ENCODE results near the gene ANKRD28. TPM values are rescaled to one million over a fixed set of nuclear protein-coding genes. Genes with fewer than 3 reads are reported as not detected.
"Not testable (repeated sequence)": the region's sequence is repeated elsewhere in the genome, so short reads cannot be mapped to it uniquely, and the experiment has no call there.

The ANKRD28 gene
- polyA plus RNA-seq, 1 of the 3 experiments (the other 2 are of a cell fraction), result 74.8 TPM

GRCh38 chr3:15844889-15845288 lies 47.1 kb upstream of the ANKRD28 start:
- H3K79me2 ChIP-seq (ENCODE audit: insufficient read depth), result peaks cover 98% of the 10 kb centered on the region
- WGBS (ENCODE audit: low lambda C conversion rate), result 85% methylated on average over 3 of the region's 3 CpGs
- no peak for TF ChIP-seq TEAD4 (IDR thresholded peaks at IDR 0.05; ENCODE audit: borderline replicate concordance, insufficient read depth)
- no peak for TF ChIP-seq SIN3A (IDR thresholded peaks at IDR 0.05; ENCODE audit: borderline replicate concordance, low read depth, low read length)
- no peak for TF ChIP-seq MAX (IDR thresholded peaks at IDR 0.05; ENCODE audit: low read depth)
- no peak for TF ChIP-seq GABPA (IDR thresholded peaks at IDR 0.05; ENCODE audit: low read depth)
- no peak for TF ChIP-seq TCF12 (IDR thresholded peaks at IDR 0.05)

GRCh38 chr3:15841091-15841973 lies 43.6 kb upstream of the ANKRD28 start:
- not testable (repeated sequence) for H3K4me2 ChIP-seq
- peaks cover 98% of the 10 kb centered on the region for H3K79me2 ChIP-seq (ENCODE audit: insufficient read depth)

More at GRCh38 chr3:15844889-15845288, 47.1 kb upstream of the ANKRD28 start:
- peaks cover 23% of the 10 kb centered on the region; the same call in 1 of the 2 replicates for H4K20me1 ChIP-seq (ENCODE audit: insufficient read depth)
- no peaks in the 10 kb centered on the region for H3K4me1 ChIP-seq (ENCODE audit: control insufficient read depth in 1 of 2, insufficient read depth in 2 of 2, low read depth in 1 of 2, low read length in 1 of 2)
- peaks cover 8% of the 10 kb centered on the region; the same call in 1 of the 2 replicates for H3K9me3 ChIP-seq
- H2AFZ ChIP-seq (ENCODE audit: low read depth), result no peak overlapping the region
- H3K27ac ChIP-seq (ENCODE audit: low read depth in 2 of 2, low read length in 1 of 2), result no peak overlapping the region
- H3K4me2 ChIP-seq, result no peak overlapping the region
- no peak overlapping the region for H3K4me3 ChIP-seq (ENCODE audit: low read depth in 2 of 2, low read length in 1 of 2)
- ChIA-PET CTCF (no interaction called here), POLR2A (no interaction called here)
- no peaks in the 10 kb centered on the region for H3F3A ChIP-seq (replicated peaks; ENCODE audit: insufficient read depth)
- no peaks in the 10 kb centered on the region for H3K9me2 ChIP-seq
- H3K9ac ChIP-seq, result no peak overlapping the region
- H3K36me3 ChIP-seq (replicated peaks in 1 of 2; ENCODE audit: control insufficient read depth in 1 of 2, insufficient read depth in 2 of 2, low read length in 1 of 2), result no peaks in the 10 kb centered on the region
- H3K27me3 ChIP-seq (ENCODE audit: insufficient read depth), result no peaks in the 10 kb centered on the region
- no peak for DNase-seq

GRCh38 chr3:15839568-15839967 lies 41.8 kb upstream of the ANKRD28 start:
- Histone ChIP-seq H3K4me1 (ENCODE audit: control insufficient read depth in 1 of 2, insufficient read depth in 2 of 2, low read depth in 1 of 2, low read length in 1 of 2) (no peaks in the 10 kb centered on the region), H3K27me3 (ENCODE audit: insufficient read depth) (no peaks in the 10 kb centered on the region), H3K36me3 (replicated peaks in 1 of 2; ENCODE audit: control insufficient read depth in 1 of 2, insufficient read depth in 2 of 2, low read length in 1 of 2) (no peaks in the 10 kb centered on the region), H3K79me2 (ENCODE audit: insufficient read depth) (peaks cover 99% of the 10 kb centered on the region), H3K9me2 (no peaks in the 10 kb centered on the region; the same call in 1 of the 2 replicates), H4K20me1 (ENCODE audit: insufficient read depth) (peaks cover 4% of the 10 kb centered on the region; the same call in 1 of the 2 replicates), H3K4me3 (ENCODE audit: low read depth in 2 of 2, low read length in 1 of 2) (no peak overlapping the region), H3F3A (replicated peaks; ENCODE audit: insufficient read depth) (no peaks in the 10 kb centered on the region), H2AFZ (ENCODE audit: low read depth) (no peak overlapping the region), H3K9me3 (peaks cover 18% of the 10 kb centered on the region; the same call in 1 of the 2 replicates), H3K27ac (ENCODE audit: low read depth in 2 of 2, low read length in 1 of 2) (no peak overlapping the region), H3K9ac (no peak overlapping the region), H3K4me2 (no peak overlapping the region)
- 96% methylated on average over 2 of the region's 2 CpGs for WGBS (ENCODE audit: low lambda C conversion rate)
- no peak for TF ChIP-seq GATA2 (CRISPR knock-in tag; IDR thresholded peaks at IDR 0.05)
- no peak for TF ChIP-seq YY1 (IDR thresholded peaks at IDR 0.05; ENCODE audit: low read depth)
- TF ChIP-seq MXI1 (IDR thresholded peaks at IDR 0.05; ENCODE audit: low read depth, low read length), result no peak
- no peak for TF ChIP-seq SMC3 (IDR thresholded peaks at IDR 0.05; ENCODE audit: low read depth, low read length)
- no peak for TF ChIP-seq USF2 (IDR thresholded peaks at IDR 0.05; ENCODE audit: borderline replicate concordance, low read depth, low read length)
- no peak for TF ChIP-seq CHD2 (IDR thresholded peaks at IDR 0.05; ENCODE audit: low read length, partially characterized antibody)
- TF ChIP-seq EZH2phosphoT487 (IDR thresholded peaks at IDR 0.05; ENCODE audit: borderline replicate concordance, low read depth), result no peak
- TF ChIP-seq POLR2AphosphoS5 (IDR thresholded peaks at IDR 0.05; ENCODE audit: low read depth, low read length), result no peak
- POLR2A ChIA-PET, result no interaction called here
- DNase-seq, result no peak
- CTCF ChIA-PET, result no interaction called here

More at GRCh38 chr3:15841091-15841973, 43.6 kb upstream of the ANKRD28 start:
- DNase-seq; H3K9ac ChIP-seq; H3F3A ChIP-seq (replicated peaks; ENCODE audit: insufficient read depth); H2AFZ ChIP-seq (ENCODE audit: low read depth); H3K9me2 ChIP-seq; H3K4me1 ChIP-seq (ENCODE audit: control insufficient read depth in 1 of 2, insufficient read depth in 2 of 2, low read depth in 1 of 2, low read length in 1 of 2); H3K36me3 ChIP-seq (replicated peaks in 1 of 2; ENCODE audit: control insufficient read depth in 1 of 2, insufficient read depth in 2 of 2, low read length in 1 of 2); H3K27ac ChIP-seq (ENCODE audit: low read depth in 2 of 2, low read length in 1 of 2); POLR2A ChIA-PET; H3K4me3 ChIP-seq (ENCODE audit: low read depth in 2 of 2, low read length in 1 of 2); H3K27me3 ChIP-seq (ENCODE audit: insufficient read depth): not testable (repeated sequence)
- CTCF ChIA-PET, result interaction anchor here (1.3 kb wide), 1 partner anchor 14 kb away, joined by 3 read pairs; no protein-coding TSS in a partner anchor
- 91% methylated on average over 4 of the region's 4 CpGs for WGBS (ENCODE audit: low lambda C conversion rate)
- peaks cover 18% of the 10 kb centered on the region; the same call in 1 of the 2 replicates for H3K9me3 ChIP-seq
- H4K20me1 ChIP-seq (ENCODE audit: insufficient read depth), result peaks cover 17% of the 10 kb centered on the region; the same call in 1 of the 2 replicates

Measured in SK-N-SH (cell line).